ENCODE results near the gene DSCAML1. TPM values are rescaled to one million over a fixed set of nuclear protein-coding genes. Genes with fewer than 3 reads are reported as not detected.

DSCAML1 gene
- total and polyA plus RNA-seq, 9 of the 15 experiments (the other 6 are each of a cell fraction or from before 2014, with no cell fraction given) = not detected

DNA sequence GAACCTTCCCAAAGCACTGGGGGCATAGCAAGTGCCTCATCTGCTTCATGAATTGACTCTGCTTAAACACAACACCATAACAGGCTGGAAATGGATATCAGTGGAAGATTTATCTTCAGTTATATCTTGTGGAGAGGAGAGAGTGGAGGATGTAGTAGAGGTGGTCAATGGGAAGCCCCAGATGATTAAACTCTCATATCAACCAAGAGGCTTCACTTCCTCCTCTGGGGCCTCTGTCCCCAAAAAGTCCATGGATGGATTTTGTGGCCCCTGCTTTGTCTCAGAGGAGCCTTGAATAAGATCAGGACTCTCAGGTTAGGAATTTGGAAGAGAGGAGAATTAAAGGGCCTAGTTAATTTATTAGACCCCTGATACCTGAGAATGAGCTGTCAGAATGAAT, 363.3 kb downstream of the DSCAML1 start:
- H3K4me3 ChIP-seq = no peak overlapping the region
- ATAC-seq (no peak), FAIRE-seq (no peak), DNase-seq (ENCODE audit: extremely low read depth in 1 of 4, low spot score in 3 of 4) (no peak)
- no peak overlapping the region for H3K4me2 ChIP-seq (ENCODE audit: insufficient read depth, low read length)
- intact Hi-C loops (cut with micrococcal nuclease) (no loop called here), in situ Hi-C loops (cut with MboI) (no loop called here)
- H3K79me2 ChIP-seq (ENCODE audit: control insufficient read depth, insufficient read depth, low read length) = no peaks in the 10 kb centered on the region
- ChIA-PET POLR2A (no interaction called here), CTCF (ENCODE audit: low intra/inter-chr PET ratio) (no interaction called here)
- H3K9me1 ChIP-seq (ENCODE audit: control insufficient read depth, insufficient read depth, low read length) = no peaks in the 10 kb centered on the region
- no peak overlapping the region for H3K27ac ChIP-seq (ENCODE audit: extremely low read depth, low read depth, low read length)
- H3K4me1 ChIP-seq (replicated peaks in 1 of 2; ENCODE audit: control insufficient read depth in 2 of 2, insufficient read depth in 2 of 2, low read length in 2 of 2) = no peaks in the 10 kb centered on the region; a peak in 1 of 5 replicates
- H2AFZ ChIP-seq (ENCODE audit: low read depth, low read length) = no peak overlapping the region
- H3K9ac ChIP-seq (ENCODE audit: insufficient read depth in 1 of 2, low read depth in 2 of 2, low read length in 2 of 2) = no peak overlapping the region
- BruUV-seq (replicated peaks) = no TSS peak
- no peaks in the 10 kb centered on the region for H3K36me3 ChIP-seq (ENCODE audit: control insufficient read depth, insufficient read depth, low read length)
- H3K27me3 ChIP-seq (ENCODE audit: control insufficient read depth in 2 of 2, insufficient read depth in 2 of 2, low read length in 2 of 2) = peaks cover 12 to 51% of the 10 kb centered on the region in 2 experiments; a peak in 4 of 5 replicates
- H4K20me1 ChIP-seq (replicated peaks; ENCODE audit: control insufficient read depth, insufficient read depth, low read length) = no peaks in the 10 kb centered on the region; the same call in none of the 2 replicates
- no peaks in the 10 kb centered on the region for H3K9me3 ChIP-seq (replicated peaks; ENCODE audit: control insufficient read depth, insufficient read depth, low read depth, low read length)
- TF ChIP-seq FOXK1 (CRISPR knock-in tag; IDR thresholded peaks at IDR 0.05; ENCODE audit: borderline replicate concordance) (no peak), FOXA1 (IDR thresholded peaks at IDR 0.05; ENCODE audit: borderline replicate concordance) (no peak), ZNF224 (CRISPR knock-in tag; IDR thresholded peaks at IDR 0.05) (no peak), SRSF1 (IDR thresholded peaks at IDR 0.05; ENCODE audit: low read depth, low read length) (no peak), FOXA3 (CRISPR knock-in tag; conservative IDR thresholded peaks at IDR 0.05 in 1 of 2, IDR thresholded peaks at IDR 0.05 in 1 of 2) (no peak), ASH1L (IDR thresholded peaks at IDR 0.05; ENCODE audit: borderline replicate concordance, low read depth, partially characterized antibody) (no peak), TRIM24 (IDR thresholded peaks at IDR 0.05) (no peak), STAG1 (CRISPR knock-in tag; IDR thresholded peaks at IDR 0.05; ENCODE audit: borderline replicate concordance) (no peak), CHD7 (IDR thresholded peaks at IDR 0.05; ENCODE audit: low read depth, low read length) (no peak), TARDBP (IDR thresholded peaks at IDR 0.05) (no peak)
- TF ChIP-seq, protein P1, sequence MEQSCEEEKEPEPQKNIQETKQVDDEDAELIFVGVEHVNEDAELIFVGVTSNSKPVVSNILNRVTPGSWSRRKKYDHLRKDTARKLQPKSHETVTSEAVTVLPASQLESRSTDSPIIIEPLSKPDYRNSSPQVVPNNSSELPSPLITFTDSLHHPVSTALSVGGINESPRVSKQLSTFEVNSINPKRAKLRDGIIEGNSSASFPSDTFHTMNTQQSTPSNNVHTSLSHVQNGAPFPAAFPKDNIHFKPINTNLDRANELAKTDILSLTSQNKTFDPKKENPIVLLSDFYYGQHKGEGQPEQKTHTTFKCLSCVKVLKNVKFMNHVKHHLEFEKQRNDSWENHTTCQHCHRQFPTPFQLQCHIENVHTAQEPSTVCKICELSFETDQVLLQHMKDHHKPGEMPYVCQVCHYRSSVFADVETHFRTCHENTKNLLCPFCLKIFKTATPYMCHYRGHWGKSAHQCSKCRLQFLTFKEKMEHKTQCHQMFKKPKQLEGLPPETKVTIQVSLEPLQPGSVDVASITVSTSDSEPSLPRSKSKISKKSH (CRISPR knock-in tag; IDR thresholded peaks at IDR 0.05) = no peak

Data from K562 (cell line).